ENCODE measurements around the gene RNASE11. TPM values are rescaled to one million over a fixed set of nuclear protein-coding genes. Genes with fewer than 3 reads are reported as not detected.

The RNASE11 gene
- total RNA-seq, 1 experiment from 2014 or later: not detected

GRCh38 chr14:20630340-20631022 is 42.7 kb upstream of the RNASE11 start:
- Mint-ChIP-seq H3K27ac (peak overlapping the region in 2 of 3 experiments; percentile 74 to 76; a peak in 3 of 7 replicates), H3K9me3 (peaks cover 4 to 8% of the 10 kb centered on the region in 2 experiments; a peak in 4 of 5 replicates), H3K27me3 (ENCODE audit: low read depth) (peaks cover 71% of the 10 kb centered on the region), H3K36me3 (ENCODE audit: insufficient read depth in 1 of 3, low read depth in 3 of 3) (peaks cover 0 to 2% (median 0%) of the 10 kb centered on the region in 3 experiments; a peak in 1 of 7 replicates), H3K4me3 (peak overlapping the region; percentile 86 to 94), H3K4me1 (peaks cover 29% of the 10 kb centered on the region in 2 experiments)
- no peaks in the 10 kb centered on the region for H3K79me2 ChIP-seq (ENCODE audit: insufficient read depth, low read length)
- no peak overlapping the region for H2BK15ac ChIP-seq (ENCODE audit: low read depth, low read length)
- no peaks in the 10 kb centered on the region for H3K4me1 ChIP-seq (ENCODE audit: insufficient read depth, low read length)
- peak overlapping the region; percentile 96 for H3K4me2 ChIP-seq (ENCODE audit: insufficient read depth, insufficient read length, low read length)
- no peak overlapping the region for H3K18ac ChIP-seq (ENCODE audit: insufficient read length, low read depth, low read length)
- peak; percentile 70 for DNase-seq
- no peak overlapping the region for H4K5ac ChIP-seq (ENCODE audit: insufficient read length, low read depth, low read length)
- H3T11ph ChIP-seq (ENCODE audit: low read length): no peak overlapping the region
- no peak overlapping the region for H3K56ac ChIP-seq (ENCODE audit: insufficient read length, low read depth, low read length)
- H2BK5ac ChIP-seq (ENCODE audit: insufficient read length, low read length): no peak overlapping the region
- no peak overlapping the region for H3K4ac ChIP-seq (ENCODE audit: low read depth, low read length)
- H3K9me3 ChIP-seq (ENCODE audit: control insufficient read depth, low read depth, low read length): no peaks in the 10 kb centered on the region
- no peak overlapping the region for H2BK120ac ChIP-seq (ENCODE audit: low read depth, low read length, poor library complexity, severe bottlenecking)
- H3K14ac ChIP-seq (ENCODE audit: insufficient read depth, low read length): no peak overlapping the region
- no peak overlapping the region for H2BK12ac ChIP-seq (ENCODE audit: insufficient read length, low read depth, low read length)
- H2AK5ac ChIP-seq (ENCODE audit: insufficient read length, low read length): no peak overlapping the region
- WGBS (ENCODE audit: extremely low coverage, insufficient read length, low lambda C conversion rate): no CpG with 5 or more reads among the region's 23 CpGs
- peaks cover 8% of the 10 kb centered on the region; the same call in 1 of the 2 replicates for H3K27me3 ChIP-seq (ENCODE audit: insufficient read depth, low read length)
- no peak overlapping the region for H2BK20ac ChIP-seq (ENCODE audit: low read depth, low read length, poor library complexity, severe bottlenecking)
- H3K23me2 ChIP-seq (ENCODE audit: insufficient read length, low read depth, low read length, poor library complexity, severe bottlenecking): peaks cover 43% of the 10 kb centered on the region
- no peak for TF ChIP-seq CTCF (conservative IDR thresholded peaks at IDR 0.05)
- H4K20me1 ChIP-seq (ENCODE audit: control insufficient read depth, insufficient read depth, insufficient read length): no peaks in the 10 kb centered on the region
- no peaks in the 10 kb centered on the region for H3K79me1 ChIP-seq (ENCODE audit: insufficient read depth, low read depth, low read length, poor library complexity, severe bottlenecking)
- no peak overlapping the region for H3K27ac ChIP-seq (ENCODE audit: insufficient read length, low read depth, low read length)
- peak overlapping the region; percentile 23 for H3K9ac ChIP-seq (ENCODE audit: extremely low read depth, insufficient read length, low read length)
- peak overlapping the region; percentile 63 for H2AFZ ChIP-seq (ENCODE audit: low read length)
- no peak overlapping the region for H3K23ac ChIP-seq (ENCODE audit: insufficient read length, low read depth, low read length)
- no peak overlapping the region for H4K8ac ChIP-seq (replicated peaks; ENCODE audit: insufficient read length, low read depth, low read length)
- H4K91ac ChIP-seq (ENCODE audit: insufficient read length, low read depth, low read length): no peak overlapping the region
